ENCODE results near the gene NBPF1. TPM values are rescaled to one million over a fixed set of nuclear protein-coding genes. Genes with fewer than 3 reads are reported as not detected.
"Not testable (repeated sequence)": the region's sequence is repeated elsewhere in the genome, so short reads cannot be mapped to it uniquely, and the experiment has no call there.

Gene NBPF1
- total RNA-seq, 1 experiment from 2014 or later = 27.7 TPM

DNA sequence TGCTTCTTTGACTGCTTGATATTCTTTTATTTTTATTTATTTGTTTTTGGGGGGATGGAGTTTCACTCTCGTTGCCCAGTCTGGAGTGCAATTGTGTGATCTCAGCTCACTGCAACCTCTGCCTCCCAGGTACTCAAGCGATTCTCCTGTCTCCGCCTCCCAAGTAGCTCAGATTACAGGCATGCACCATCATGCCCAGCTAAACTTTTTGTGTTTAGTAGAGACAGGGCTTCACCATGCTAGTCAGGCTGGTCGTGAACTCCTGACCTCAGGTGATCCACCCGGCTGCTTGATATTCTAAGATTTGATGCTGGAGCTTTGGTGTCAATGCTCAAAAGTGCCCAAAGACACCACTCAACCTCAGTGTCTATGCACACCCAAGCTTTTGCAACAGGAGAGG is 53.7 kb downstream of the NBPF1 start:
- not testable (repeated sequence) for H3K27me3 Mint-ChIP-seq (ENCODE audit: low read depth); H2BK15ac ChIP-seq (ENCODE audit: low read depth, low read length); H3T11ph ChIP-seq (ENCODE audit: low read length); H3K4ac ChIP-seq (ENCODE audit: low read depth, low read length); H3K56ac ChIP-seq (ENCODE audit: insufficient read length, low read depth, low read length); H3K4me1 Mint-ChIP-seq; H3K4me3 Mint-ChIP-seq; H3K23me2 ChIP-seq (ENCODE audit: insufficient read length, low read depth, low read length, poor library complexity, severe bottlenecking); H3K23ac ChIP-seq (ENCODE audit: insufficient read length, low read depth, low read length); H3K79me2 ChIP-seq (ENCODE audit: insufficient read depth, low read length); H2BK20ac ChIP-seq (ENCODE audit: low read depth, low read length, poor library complexity, severe bottlenecking); H4K5ac ChIP-seq (ENCODE audit: insufficient read length, low read depth, low read length); H2BK5ac ChIP-seq (ENCODE audit: insufficient read length, low read length); DNase-seq; H2AK5ac ChIP-seq (ENCODE audit: insufficient read length, low read length); H2BK12ac ChIP-seq (ENCODE audit: insufficient read length, low read depth, low read length); H3K27me3 ChIP-seq (ENCODE audit: insufficient read depth, low read length); H3K27ac ChIP-seq (ENCODE audit: insufficient read length, low read depth, low read length); H3K14ac ChIP-seq (ENCODE audit: insufficient read depth, low read length); H3K9ac ChIP-seq (ENCODE audit: extremely low read depth, insufficient read length, low read length); H3K27ac Mint-ChIP-seq; H3K9me3 ChIP-seq (ENCODE audit: control insufficient read depth, low read depth, low read length); H4K20me1 ChIP-seq (ENCODE audit: control insufficient read depth, insufficient read depth, insufficient read length); H2AFZ ChIP-seq (ENCODE audit: low read length); H4K8ac ChIP-seq (replicated peaks; ENCODE audit: insufficient read length, low read depth, low read length); H3K36me3 Mint-ChIP-seq (ENCODE audit: insufficient read depth in 1 of 3, low read depth in 3 of 3); H3K4me2 ChIP-seq (ENCODE audit: insufficient read depth, insufficient read length, low read length); H3K18ac ChIP-seq (ENCODE audit: insufficient read length, low read depth, low read length); H3K79me1 ChIP-seq (ENCODE audit: insufficient read depth, low read depth, low read length, poor library complexity, severe bottlenecking); H4K91ac ChIP-seq (ENCODE audit: insufficient read length, low read depth, low read length); H3K4me1 ChIP-seq (ENCODE audit: insufficient read depth, low read length); H3K9me3 Mint-ChIP-seq; H2BK120ac ChIP-seq (ENCODE audit: low read depth, low read length, poor library complexity, severe bottlenecking)
- WGBS (ENCODE audit: extremely low coverage, insufficient read length, low lambda C conversion rate) = no CpG with 5 or more reads among the region's 5 CpGs

DNA sequence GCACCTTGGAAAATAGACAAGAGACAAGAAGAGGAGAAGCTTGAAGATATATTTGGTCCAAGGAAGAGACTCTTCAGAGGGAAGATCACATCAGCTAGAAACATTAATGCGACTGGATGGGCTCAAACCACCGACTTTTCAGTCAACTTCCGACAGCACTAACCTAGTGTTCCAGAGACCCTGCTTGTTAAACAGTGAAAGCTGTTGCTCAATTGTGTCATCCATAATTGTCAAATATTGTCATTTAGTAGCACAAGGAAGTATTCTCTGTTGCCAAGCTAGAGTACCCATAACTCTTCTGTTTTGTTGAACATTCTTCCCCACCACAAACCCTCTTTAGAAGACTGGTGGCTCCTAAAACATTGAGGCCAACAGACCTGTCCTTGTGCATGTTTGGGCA is 56.3 kb downstream of the NBPF1 start:
- H3K79me2 ChIP-seq (ENCODE audit: insufficient read depth, low read length); H3K23me2 ChIP-seq (ENCODE audit: insufficient read length, low read depth, low read length, poor library complexity, severe bottlenecking); H3K4ac ChIP-seq (ENCODE audit: low read depth, low read length); H2AK5ac ChIP-seq (ENCODE audit: insufficient read length, low read length); H3T11ph ChIP-seq (ENCODE audit: low read length); H3K9ac ChIP-seq (ENCODE audit: extremely low read depth, insufficient read length, low read length); H3K36me3 Mint-ChIP-seq (ENCODE audit: insufficient read depth in 1 of 3, low read depth in 3 of 3); H3K27ac ChIP-seq (ENCODE audit: insufficient read length, low read depth, low read length); H3K18ac ChIP-seq (ENCODE audit: insufficient read length, low read depth, low read length); H3K23ac ChIP-seq (ENCODE audit: insufficient read length, low read depth, low read length); H4K8ac ChIP-seq (replicated peaks; ENCODE audit: insufficient read length, low read depth, low read length); H3K56ac ChIP-seq (ENCODE audit: insufficient read length, low read depth, low read length); DNase-seq; H3K4me3 Mint-ChIP-seq; H4K91ac ChIP-seq (ENCODE audit: insufficient read length, low read depth, low read length); H3K9me3 Mint-ChIP-seq; H3K79me1 ChIP-seq (ENCODE audit: insufficient read depth, low read depth, low read length, poor library complexity, severe bottlenecking); H3K4me1 Mint-ChIP-seq; H3K14ac ChIP-seq (ENCODE audit: insufficient read depth, low read length); H2BK12ac ChIP-seq (ENCODE audit: insufficient read length, low read depth, low read length); H3K27me3 ChIP-seq (ENCODE audit: insufficient read depth, low read length); H4K20me1 ChIP-seq (ENCODE audit: control insufficient read depth, insufficient read depth, insufficient read length); H3K4me1 ChIP-seq (ENCODE audit: insufficient read depth, low read length); H3K9me3 ChIP-seq (ENCODE audit: control insufficient read depth, low read depth, low read length); H2BK15ac ChIP-seq (ENCODE audit: low read depth, low read length); H3K27me3 Mint-ChIP-seq (ENCODE audit: low read depth); H4K5ac ChIP-seq (ENCODE audit: insufficient read length, low read depth, low read length); H2AFZ ChIP-seq (ENCODE audit: low read length); H3K27ac Mint-ChIP-seq; H2BK5ac ChIP-seq (ENCODE audit: insufficient read length, low read length); H2BK120ac ChIP-seq (ENCODE audit: low read depth, low read length, poor library complexity, severe bottlenecking); H2BK20ac ChIP-seq (ENCODE audit: low read depth, low read length, poor library complexity, severe bottlenecking); H3K4me2 ChIP-seq (ENCODE audit: insufficient read depth, insufficient read length, low read length): not testable (repeated sequence)
- WGBS (ENCODE audit: extremely low coverage, insufficient read length, low lambda C conversion rate) = no CpG with 5 or more reads among the region's 3 CpGs
